OCI-LY3 (cell line): ENCODE data around the gene KAT6B.

ENCODE experiments used
- H2AFZ ChIP-seq: fragments of 200-600, 300-600 bp; shearing (Covaris generic); 2 replicates; pipeline ENCODE4 v1.6.0; 2014; ENCODE audit warnings: antibody characterized with exemption, low read depth, low read length
- H3K27ac ChIP-seq: fragments of 200-600, 300-600 bp; sonication (generic); 2 replicates; pipeline ENCODE4 v1.5.1; 2014; ENCODE audit warnings: mild to moderate bottlenecking, low read length, moderate library complexity, mixed read lengths
- H3K27me3 ChIP-seq: fragments of 200-600, 300-600 bp; sonication (generic); 2 replicates; pipeline ENCODE4 v1.6.1; 2014; ENCODE audit warnings: low read depth, low read length, mixed read lengths
- H3K36me3 ChIP-seq: fragments of 200-600, 300-600 bp; sonication (generic); replicated peaks from 2 replicates; pipeline ENCODE3; 2014; ENCODE audit warnings: low read depth, low read length, mixed read lengths
- H3K4me1 ChIP-seq: fragments of 300-600, 200-600 bp; sonication (generic); 2 replicates; pipeline ENCODE4 v1.6.1; 2014; ENCODE audit warnings: low read length, mixed read lengths
- H3K4me2 ChIP-seq: fragments of 200-600, 300-600 bp; sonication (generic); 2 replicates; pipeline ENCODE4 v1.6.1; 2014; ENCODE audit warnings: low read length, mixed read lengths
- H3K4me3 ChIP-seq: fragments of 300-600, 200-600 bp; sonication (generic); 2 replicates; pipeline ENCODE4 v1.5.1; 2014; ENCODE audit warnings: antibody characterized with exemption, mild to moderate bottlenecking, low read length, moderate library complexity
- H3K79me2 ChIP-seq: fragments of 300-600, 200-600 bp; shearing (Covaris generic); 2 replicates; pipeline ENCODE4 v1.6.1; 2014; ENCODE audit warnings: mild to moderate bottlenecking, low read length, mixed read lengths
- H3K9ac ChIP-seq: fragments of 300-600, 200-600 bp; shearing (Covaris generic); 2 replicates; pipeline ENCODE4 v1.6.0; 2014; ENCODE audit warnings: mild to moderate bottlenecking, low read length, moderate library complexity
- H3K9me3 ChIP-seq: fragments of 200-600, 300-600 bp; shearing (Covaris generic); 2 replicates; pipeline ENCODE4 v1.6.1; 2014; ENCODE audit warnings: low read length, mixed read lengths; ENCODE audit not compliant: insufficient read depth
- H4K20me1 ChIP-seq: fragments of 200-600, 300-600 bp; sonication (generic); 2 replicates; pipeline ENCODE4 v1.6.1; 2016; ENCODE audit warnings: low read length, mixed read lengths; ENCODE audit not compliant: insufficient read depth
- CTCF ChIP-seq: fragments of 200-600, 300-600 bp; sonication (generic); IDR thresholded peaks from 2 replicates; pipeline ENCODE4 v1.5.1; 2014; ENCODE audit warnings: antibody characterized with exemption, low read length, low read depth
- EZH2phosphoT487 ChIP-seq: fragments of 200-600 bp; shearing (Covaris generic); IDR thresholded peaks from 2 replicates; pipeline ENCODE4 v1.6.1; 2018; ENCODE audit warnings: antibody characterized with exemption, mixed run types, low read depth

Gene KAT6B

DNA sequence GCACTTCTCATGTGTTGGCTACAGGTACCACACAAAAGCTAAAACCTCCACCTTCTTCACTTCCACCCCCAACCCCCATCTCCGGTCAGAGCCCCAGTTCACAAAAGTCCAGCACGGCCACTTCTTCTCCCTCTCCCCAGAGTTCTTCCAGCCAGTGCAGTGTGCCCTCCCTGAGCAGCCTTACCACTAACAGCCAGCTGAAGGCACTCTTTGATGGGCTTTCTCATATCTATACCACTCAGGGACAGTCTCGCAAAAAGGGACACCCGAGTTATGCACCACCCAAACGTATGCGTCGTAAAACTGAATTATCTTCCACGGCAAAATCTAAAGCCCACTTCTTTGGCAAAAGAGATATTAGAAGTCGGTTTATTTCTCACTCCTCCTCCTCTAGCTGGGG, 149.4 kb downstream of the KAT6B start:
- Histone ChIP-seq H2AFZ (no peak overlapping the region), H3K9me3 (no peaks in the 10 kb centered on the region), H3K79me2 (no peaks in the 10 kb centered on the region), H3K27me3 (no peaks in the 10 kb centered on the region), H3K9ac (no peak overlapping the region), H4K20me1 (no peaks in the 10 kb centered on the region), H3K4me1 (peaks cover 42% of the 10 kb centered on the region), H3K36me3 (no peaks in the 10 kb centered on the region), H3K27ac (no peak overlapping the region), H3K4me3 (0 out of 2 replicates have a peak overlapping the region, but pooled peaks have one; percentile 60), H3K4me2 (peak overlapping the region; percentile 77)
- TF ChIP-seq CTCF (peak; percentile 26), EZH2phosphoT487 (no peak)

DNA sequence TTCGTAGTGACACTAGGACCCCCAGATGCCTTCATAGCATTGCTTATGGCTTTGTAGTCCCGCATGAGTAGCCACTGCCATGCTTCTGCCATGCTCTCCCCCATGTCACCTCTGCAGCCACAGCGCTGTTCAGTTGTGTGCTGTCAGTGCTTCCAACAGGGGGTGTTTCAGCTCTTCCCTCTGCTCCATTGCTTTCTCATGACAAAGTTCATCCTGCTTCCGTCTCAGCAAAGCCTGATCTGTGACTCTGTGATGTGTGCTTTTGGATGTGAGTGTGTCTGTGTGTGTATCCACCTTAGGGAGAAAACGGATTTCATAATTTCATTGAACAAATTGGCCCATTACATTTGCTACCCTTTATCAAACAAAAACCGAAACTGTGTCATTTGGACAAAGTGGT, 150.2 kb downstream of the KAT6B start:
- H3K79me2 ChIP-seq: no peaks in the 10 kb centered on the region
- no peak overlapping the region for H2AFZ ChIP-seq
- H3K36me3 ChIP-seq: no peaks in the 10 kb centered on the region
- no peaks in the 10 kb centered on the region for H3K9me3 ChIP-seq
- TF ChIP-seq EZH2phosphoT487 (no peak), CTCF (peak; percentile 27)
- H3K27ac ChIP-seq: peak overlapping the region; percentile 62
- H4K20me1 ChIP-seq: no peaks in the 10 kb centered on the region
- H3K4me2 ChIP-seq: peak overlapping the region; percentile 77
- H3K4me1 ChIP-seq: peaks cover 42% of the 10 kb centered on the region
- H3K27me3 ChIP-seq: no peaks in the 10 kb centered on the region
- peak overlapping the region; percentile 31; the same call in 1 of the 2 replicates for H3K9ac ChIP-seq
- H3K4me3 ChIP-seq: peak overlapping the region; percentile 60

- H3K79me2 ChIP-seq: no peaks in the 10 kb centered on the region
- peak overlapping the region; percentile 62 for H3K27ac ChIP-seq
- H3K27me3 ChIP-seq: no peaks in the 10 kb centered on the region
- H2AFZ ChIP-seq: no peak overlapping the region
- no peaks in the 10 kb centered on the region for H3K36me3 ChIP-seq
- H4K20me1 ChIP-seq: no peaks in the 10 kb centered on the region
- peaks cover 44% of the 10 kb centered on the region for H3K4me1 ChIP-seq
- H3K9ac ChIP-seq: peak overlapping the region; percentile 31; the same call in 1 of the 2 replicates
- H3K9me3 ChIP-seq: no peaks in the 10 kb centered on the region
- TF ChIP-seq EZH2phosphoT487 (no peak), CTCF (no peak)
- H3K4me2 ChIP-seq: peak overlapping the region; percentile 77
- H3K4me3 ChIP-seq: peak overlapping the region; percentile 60
Measured at GRCh38 chr10:74977072-74977471, 150.7 kb downstream of the KAT6B start.

DNA sequence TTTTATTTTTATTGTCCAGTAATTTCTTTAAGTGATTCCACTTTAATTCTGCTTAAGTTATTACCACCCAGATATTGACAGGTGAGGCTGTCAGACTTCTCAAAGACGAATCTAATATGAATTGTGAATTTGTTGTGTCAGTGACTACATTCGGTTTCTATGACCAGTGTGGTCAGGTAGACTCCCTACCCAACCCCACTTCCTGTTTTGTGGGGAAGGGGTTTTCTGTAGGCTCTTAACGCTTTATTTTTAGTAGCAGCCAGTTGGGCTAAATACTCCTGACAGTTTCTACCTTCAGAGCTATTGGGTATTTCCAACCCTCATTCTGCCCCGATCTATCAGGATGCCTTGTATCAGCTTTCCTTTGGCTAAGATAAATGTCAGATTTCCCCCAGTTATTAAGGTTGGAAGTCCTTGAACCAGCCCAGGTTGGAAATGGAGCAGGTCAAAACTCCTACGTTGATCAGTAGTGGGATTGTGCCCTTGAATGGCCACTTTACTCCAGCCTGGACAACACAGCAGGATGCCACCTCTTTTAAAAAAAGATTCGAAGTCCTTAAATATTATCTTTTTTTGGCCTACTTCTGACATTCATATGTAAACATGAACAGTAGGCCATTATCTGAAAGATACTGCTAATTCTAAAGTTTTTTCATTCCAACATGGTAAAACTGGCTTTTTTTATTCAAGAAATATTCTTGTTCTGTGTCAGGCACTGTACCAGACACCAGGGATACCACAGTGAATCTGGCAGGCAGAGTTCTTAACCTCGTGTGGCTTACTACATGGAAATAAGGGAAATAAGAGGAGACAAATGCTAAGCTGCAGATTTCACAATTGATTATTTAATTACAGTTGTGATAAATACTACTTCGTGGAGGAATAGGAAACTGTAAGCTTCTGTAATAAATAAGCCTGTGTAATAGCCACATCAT, 151.8 kb downstream of the KAT6B start:
- Histone ChIP-seq H3K4me3 (peak overlapping the region; percentile 60), H3K79me2 (no peaks in the 10 kb centered on the region), H2AFZ (no peak overlapping the region), H4K20me1 (no peaks in the 10 kb centered on the region), H3K27ac (peak overlapping the region; percentile 62), H3K36me3 (no peaks in the 10 kb centered on the region), H3K9ac (peak overlapping the region; percentile 34; the same call in 1 of the 2 replicates), H3K9me3 (no peaks in the 10 kb centered on the region), H3K4me1 (peaks cover 55% of the 10 kb centered on the region), H3K4me2 (peak overlapping the region; percentile 77), H3K27me3 (no peaks in the 10 kb centered on the region)
- TF ChIP-seq CTCF (no peak), EZH2phosphoT487 (no peak)
